ENCODE measurements around the gene CRAMP1.

The CRAMP1 gene

DNA sequence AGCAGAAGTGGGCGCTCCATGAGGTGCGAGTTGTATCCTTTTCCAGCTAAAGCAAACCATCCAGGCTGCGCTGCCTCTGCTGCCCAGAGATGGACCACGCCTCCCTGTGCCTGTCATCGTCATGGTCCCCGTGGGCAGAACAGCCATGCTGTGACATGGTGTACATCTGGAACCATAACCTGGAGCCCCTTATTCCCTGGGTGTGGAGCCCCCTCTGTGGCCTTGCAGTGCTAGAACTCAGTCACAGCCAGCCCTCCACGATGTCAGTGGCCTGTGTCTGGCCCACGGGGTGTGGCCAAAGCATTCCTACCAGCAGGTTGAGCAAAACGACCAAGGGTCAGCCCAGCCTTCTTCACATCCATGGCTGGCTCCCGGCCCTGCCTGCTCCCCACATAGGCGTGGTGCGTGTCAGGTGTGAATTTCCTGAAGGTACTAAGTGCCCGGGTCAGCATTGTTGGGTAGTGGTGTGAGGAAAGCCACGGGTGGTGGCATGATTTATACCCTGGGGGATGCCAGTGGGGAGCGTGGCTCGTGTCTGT lies 43.2 kb downstream of the CRAMP1 start:
- DNase-seq, result no peak

GRCh38 chr16:1655909-1656807 lies 44.0 kb downstream of the CRAMP1 start:
- no peak for DNase-seq

DNA sequence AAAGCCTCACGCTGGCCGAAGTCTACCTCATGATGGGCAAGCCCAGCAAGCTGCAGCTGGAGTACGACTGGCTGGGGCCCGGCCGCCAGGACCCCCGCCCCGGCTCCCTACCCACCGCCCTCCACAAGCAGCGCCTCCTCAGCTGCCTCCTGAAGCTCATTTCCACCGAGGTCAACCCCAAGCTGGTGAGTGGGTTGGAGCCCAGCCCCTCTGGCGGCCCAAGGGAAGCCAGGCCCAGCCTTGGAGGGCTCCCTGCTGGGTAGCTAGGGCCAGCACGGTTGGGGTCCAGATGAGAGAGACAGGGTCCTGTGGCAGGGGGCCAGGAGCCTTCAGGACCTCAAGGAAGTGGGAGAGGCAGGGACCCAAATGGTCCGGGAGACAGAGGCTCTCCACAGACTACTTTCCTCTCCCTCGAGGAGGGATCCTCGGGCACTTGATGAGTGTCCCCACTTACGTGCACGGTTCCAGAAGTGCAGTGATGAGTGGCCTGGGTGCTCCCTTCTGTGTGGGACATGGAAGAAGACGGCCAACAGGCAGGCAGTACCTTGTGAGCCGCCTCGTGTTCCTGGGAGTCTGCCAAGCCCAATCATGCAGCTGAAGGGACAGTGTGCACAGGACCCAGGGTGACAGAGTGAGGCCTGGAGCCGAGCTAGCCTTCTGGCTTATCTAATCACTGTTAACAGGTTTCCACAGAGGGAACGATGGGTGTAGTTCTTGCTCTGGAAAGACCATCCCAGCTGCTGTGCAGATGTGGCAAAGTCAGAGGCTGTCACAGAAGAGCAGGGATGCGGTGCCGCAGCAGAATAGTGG lies 44.9 kb downstream of the CRAMP1 start:
- DNase-seq, result no peak

DNA sequence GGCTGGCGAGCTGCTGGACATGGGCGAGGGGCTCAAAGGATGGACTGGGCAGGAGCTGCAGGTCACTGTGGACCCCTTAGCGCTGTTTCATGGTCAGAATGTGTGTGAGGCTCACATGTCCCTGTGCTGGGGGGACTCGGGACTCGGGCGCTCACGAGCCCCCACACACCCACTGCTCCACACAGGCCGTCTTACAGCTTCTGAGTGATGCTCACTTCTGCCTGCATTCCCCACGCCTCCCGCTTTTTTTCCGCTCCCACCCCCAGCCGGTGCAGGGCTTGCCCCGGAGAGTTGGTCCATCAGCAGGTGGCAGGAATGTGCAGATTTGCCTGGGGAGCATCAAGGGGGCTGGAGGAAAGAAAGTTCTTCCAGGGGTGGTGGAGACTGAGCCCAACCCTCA lies 45.7 kb downstream of the CRAMP1 start:
- no peak for DNase-seq

- DNase-seq, result no peak
Observed at GRCh38 chr16:1659031-1659430, 46.9 kb downstream of the CRAMP1 start.

DNA sequence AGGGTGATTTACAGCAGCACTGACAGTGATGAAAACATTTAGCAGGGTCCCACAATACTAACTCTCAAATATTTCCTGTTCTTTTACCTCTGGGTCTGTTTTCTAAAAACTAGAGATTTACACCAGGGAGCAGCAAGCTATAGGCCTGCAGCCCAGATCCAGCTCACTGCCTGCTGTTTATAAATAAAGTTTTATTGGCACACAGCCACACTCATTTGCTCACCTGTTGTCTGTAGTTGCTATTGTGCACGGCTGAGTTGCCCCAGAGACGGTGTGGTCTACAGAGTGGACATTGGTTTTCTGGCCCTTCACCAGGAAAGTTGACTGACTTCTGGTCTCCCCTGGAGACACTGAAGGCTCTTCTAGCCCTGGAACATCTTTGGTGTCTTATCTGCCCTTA lies 49.7 kb downstream of the CRAMP1 start:
- no peak for DNase-seq

DNA sequence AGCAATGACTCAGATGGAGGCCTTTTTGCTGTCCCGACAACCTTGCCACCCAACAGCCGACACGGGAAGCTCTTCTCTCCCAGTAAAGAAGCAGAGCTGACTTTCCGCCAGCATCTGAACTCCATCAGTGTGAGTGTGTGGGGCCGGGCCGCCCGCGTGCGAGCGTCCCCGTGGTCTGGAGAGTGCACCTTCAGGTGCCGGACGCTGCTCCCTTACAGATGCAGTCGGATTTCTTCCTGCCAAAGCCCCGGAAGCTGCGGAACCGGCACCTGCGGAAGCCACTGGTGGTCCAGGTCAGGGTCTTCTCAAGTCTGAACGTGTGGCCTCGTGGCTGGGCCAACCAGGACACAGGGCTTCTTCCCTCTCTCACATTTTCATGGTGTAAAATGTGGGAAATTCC lies 50.4 kb downstream of the CRAMP1 start:
- no peak for DNase-seq

DNA sequence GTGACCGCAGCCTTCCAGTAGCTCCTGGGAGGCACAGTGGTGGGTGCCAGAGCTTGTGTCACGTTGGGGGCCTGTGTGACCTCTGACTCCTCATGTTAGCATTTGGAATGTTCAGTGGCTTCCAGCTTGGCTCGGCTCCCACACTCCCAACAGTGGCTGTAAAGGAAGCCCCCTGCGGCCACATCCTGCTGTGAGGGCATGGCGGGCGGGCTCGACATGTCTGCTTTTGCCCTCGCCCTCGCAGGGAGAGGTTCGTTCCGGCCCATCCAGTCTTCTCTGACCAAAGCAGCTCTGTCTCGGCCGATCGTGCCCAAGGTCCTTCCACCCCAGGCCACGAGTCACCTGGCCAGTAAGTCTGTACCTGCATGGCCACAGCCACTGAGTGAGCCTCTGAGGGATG lies 53.7 kb downstream of the CRAMP1 start:
- DNase-seq, result no peak

GRCh38 chr16:1666316-1666715 lies 54.2 kb downstream of the CRAMP1 start:
- no peak for DNase-seq

- DNase-seq, result no peak
Observed at GRCh38 chr16:1667271-1667670, 55.1 kb downstream of the CRAMP1 start.

DNA sequence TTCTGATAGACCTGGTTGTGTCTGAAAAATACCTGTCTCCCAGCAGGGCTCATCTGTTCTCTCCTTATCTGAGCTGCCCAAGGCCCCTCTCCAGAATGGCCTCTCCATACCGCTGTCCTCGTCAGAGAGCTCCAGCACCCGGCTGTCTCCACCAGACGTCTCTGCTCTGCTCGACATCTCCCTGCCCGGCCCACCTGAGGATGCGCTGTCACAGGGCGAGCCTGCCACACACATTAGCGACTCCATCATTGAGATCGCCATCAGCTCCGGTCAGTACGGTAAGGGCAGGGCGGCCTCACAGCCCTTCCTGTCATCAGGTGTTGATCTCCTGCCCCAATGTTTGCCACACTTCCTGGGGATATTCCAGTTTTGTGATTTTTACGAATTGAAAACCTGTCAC lies 55.8 kb downstream of the CRAMP1 start:
- DNase-seq, result no peak

- no peak for DNase-seq
Observed at GRCh38 chr16:1668612-1669319, 56.6 kb downstream of the CRAMP1 start.

GRCh38 chr16:1669698-1670097 lies 57.5 kb downstream of the CRAMP1 start:
- DNase-seq, result no peak

- no peak for DNase-seq
Observed at GRCh38 chr16:1670371-1670770, 58.2 kb downstream of the CRAMP1 start.

GRCh38 chr16:1670866-1671265 lies 58.7 kb downstream of the CRAMP1 start:
- DNase-seq, result no peak

DNA sequence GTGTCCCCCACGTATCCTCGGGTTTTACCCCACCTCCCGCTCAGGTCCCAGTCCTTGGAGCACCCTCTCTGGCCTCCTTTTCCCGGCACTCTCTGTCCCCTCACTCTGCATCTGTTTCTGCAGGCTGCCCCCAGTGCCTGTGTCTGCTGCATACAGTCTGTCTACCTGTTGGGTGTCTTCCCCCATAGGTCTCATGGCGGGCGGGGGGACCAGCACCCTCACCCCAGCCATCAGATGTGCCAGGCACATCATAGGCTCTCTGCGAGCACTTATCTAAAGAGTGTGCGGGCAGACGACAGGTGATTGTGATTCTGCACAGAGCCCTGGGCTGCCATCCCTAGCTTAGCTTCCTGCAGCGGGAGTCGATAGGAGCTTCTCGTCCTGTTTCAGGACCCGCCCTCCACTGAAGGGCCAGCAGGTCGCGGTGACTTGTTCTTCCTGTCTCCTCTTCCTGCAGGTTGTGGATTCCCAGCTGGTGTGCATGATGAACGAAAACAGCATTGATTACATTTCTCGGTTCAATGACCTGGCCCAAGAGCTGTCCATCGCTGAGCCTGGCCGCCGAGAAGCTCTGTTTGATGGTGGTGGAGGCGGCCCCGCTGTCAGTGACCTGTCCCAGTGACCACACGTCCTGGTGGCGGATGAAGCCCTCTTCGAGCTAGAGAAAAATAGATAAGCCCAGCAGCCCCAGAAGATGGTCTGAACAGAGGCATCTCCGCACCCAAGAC lies 61.4 kb downstream of the CRAMP1 start:
- DNase-seq, result no peak

DNA sequence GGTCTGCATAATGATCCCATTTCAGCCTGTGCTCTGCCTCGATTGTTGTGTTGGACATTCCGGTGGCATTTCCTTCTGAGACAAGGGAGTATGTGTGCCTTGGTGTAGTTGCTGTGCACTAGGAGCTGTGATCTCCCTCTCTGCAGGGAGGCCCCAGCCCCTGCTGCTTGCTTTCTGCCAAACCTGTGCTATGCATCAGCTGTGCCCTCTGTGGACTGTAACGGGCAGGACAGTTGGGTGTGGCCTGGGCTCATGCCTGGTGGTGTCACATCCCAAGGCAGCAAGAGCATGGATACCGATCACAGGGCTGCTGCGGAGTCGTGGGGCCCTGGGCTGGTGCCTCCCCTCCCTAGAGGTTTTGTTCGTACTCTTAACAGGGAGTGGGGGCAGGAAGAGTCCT lies 62.1 kb downstream of the CRAMP1 start:
- no peak for DNase-seq

DNA sequence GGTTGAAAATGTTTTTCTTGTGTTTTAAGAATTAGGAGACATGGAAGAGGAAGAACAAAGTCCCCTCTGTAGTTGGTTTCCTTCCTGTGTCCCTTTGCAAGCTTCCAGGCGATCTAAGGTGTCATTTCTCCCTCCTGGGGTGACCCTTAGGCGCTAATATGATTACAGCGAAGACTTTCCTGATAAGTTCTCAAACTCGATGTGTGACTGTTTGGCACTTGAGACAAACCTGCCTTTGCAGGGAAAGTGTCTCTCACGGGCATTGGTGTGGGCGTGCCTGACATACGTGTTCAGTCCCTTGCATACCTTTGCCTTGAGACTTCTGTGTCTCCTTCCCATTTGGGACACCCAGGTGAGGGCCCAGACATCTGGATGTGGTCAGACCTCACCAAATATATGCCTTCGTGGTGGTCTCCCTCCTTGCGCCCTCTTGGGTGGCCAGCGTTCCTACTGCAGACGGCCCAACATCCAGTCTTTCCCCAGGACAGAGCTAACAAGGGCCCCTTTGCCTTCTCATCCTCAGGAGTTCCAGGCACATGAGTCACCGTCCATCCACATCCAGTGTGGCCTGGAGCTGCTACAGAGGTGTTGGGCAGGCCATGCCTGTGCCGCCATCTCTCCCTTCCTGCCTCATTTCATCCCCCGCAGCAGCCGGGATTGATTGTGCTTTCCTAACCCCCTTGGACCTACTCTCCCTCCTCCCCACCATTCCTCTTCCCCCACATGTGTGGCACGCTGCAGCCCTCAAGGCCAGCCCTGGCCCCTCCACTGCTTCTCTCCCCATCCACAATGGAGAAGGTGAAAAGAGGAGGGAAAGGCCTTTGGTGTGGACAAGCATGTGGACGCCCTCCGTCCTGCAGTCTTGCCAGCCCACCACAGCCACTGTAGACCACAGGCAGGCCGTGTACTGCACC lies 62.8 kb downstream of the CRAMP1 start:
- no peak for DNase-seq

DNA sequence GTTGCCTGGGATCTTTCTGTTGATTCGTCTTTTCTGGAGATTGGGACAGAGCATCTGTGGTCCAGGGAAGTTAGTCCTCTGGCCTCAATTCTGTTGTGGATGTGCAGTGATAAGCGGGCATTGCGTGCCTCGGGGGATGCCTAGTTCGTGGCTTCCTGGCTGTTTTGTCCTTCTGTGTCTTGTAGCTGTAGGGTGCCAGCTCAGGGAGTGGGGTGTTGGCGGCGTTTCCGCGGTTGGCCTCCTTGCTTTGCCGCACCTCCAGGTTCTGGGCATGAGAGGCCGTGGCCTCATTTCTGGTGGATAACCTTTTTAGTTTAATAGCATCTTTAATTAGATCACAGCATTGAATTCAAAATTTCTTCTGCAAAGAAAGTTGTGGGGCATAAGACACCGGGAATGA lies 64.5 kb downstream of the CRAMP1 start:
- DNase-seq, result no peak

DNA sequence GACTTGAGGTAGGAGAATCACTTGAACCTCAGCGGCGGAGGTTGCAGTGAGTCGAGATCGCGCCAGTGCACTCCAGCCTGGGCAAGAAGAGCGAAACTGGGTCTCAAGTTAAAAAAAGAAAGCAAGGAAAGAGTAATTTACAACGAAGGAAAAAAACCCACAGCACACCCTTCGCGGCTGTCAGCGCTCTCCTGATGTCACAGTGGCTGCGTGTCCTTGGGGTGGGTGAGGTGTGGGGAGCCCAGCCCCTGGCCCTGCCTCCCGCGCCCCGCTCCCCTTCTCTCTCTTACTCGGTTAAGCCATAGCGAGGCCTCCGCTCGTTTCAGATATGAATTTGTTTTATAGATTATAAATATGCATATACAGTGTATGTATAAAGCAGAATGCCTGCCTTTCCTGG lies 65.2 kb downstream of the CRAMP1 start:
- DNase-seq, result no peak
